Naive thymus-derived CD8-positive, alpha-beta T cell (primary cell): ENCODE data around the gene AUTS2. TPM values are rescaled to one million over a fixed set of nuclear protein-coding genes. Genes with fewer than 3 reads are reported as not detected.

Experiments
- ATAC-seq, 2 donors: fragments of 150-1000 bp; cut with Tn5 transposase in 1 of 2; sonication (Bioruptor Pico), chemical (Tn5 transposase) in 1 of 2; 1 replicate in 1 of 2; 2 replicates in 1 of 2; pipeline ENCODE4 v1.10.0; 2021; ENCODE audit warnings: mild to moderate bottlenecking in 2 of 2, moderate library complexity in 2 of 2
- POLR2A ChIA-PET: fragments of 350-600 bp; sonication (Branson Sonifier 250); formaldehyde crosslinking; loops from one replicate; lab custom pipeline; 2021; ENCODE audit warnings: antibody characterized with exemption; lab: Charles Lee
- DNase-seq, 10 donors: peaks; one replicate each; pipeline versions ENCODE4 v3.0.0 to v3.0.0-alpha.2; 2020 to 2022
- H3K27ac Mint-ChIP-seq, 10 donors: one replicate each; pipeline ENCODE4 v1.8.0; 2020 to 2022; ENCODE audit warnings: mild to moderate bottlenecking in 10 of 10, mixed read lengths in 10 of 10, moderate library complexity in 4 of 10, inconsistent platforms in 1 of 10
- H3K27me3 Mint-ChIP-seq, 5 donors: one replicate each; pipeline ENCODE4 v1.8.0; 2021 to 2022; ENCODE audit warnings: mixed read lengths in 5 of 5
- H3K36me3 Mint-ChIP-seq, 3 donors: one replicate each; pipeline ENCODE4 v1.8.0; 2020 to 2022; ENCODE audit warnings: mixed read lengths in 3 of 3, mild to moderate bottlenecking in 2 of 3, inconsistent platforms in 1 of 3
- H3K4me1 Mint-ChIP-seq, 4 donors: one replicate each; pipeline ENCODE4 v1.8.0; 2021 to 2022; ENCODE audit warnings: mixed read lengths in 4 of 4
- H3K4me3 Mint-ChIP-seq, 10 donors: one replicate each; pipeline ENCODE4 v1.8.0; 2020 to 2022; ENCODE audit warnings: mild to moderate bottlenecking in 10 of 10, mixed read lengths in 10 of 10, moderate library complexity in 6 of 10, inconsistent platforms in 1 of 10
- H3K9me3 Mint-ChIP-seq, 9 donors: one replicate each; pipeline ENCODE4 v1.8.0; 2020 to 2022; ENCODE audit warnings: mixed read lengths in 9 of 9, mild to moderate bottlenecking in 3 of 9, inconsistent platforms in 1 of 9, moderate library complexity in 1 of 9
- polyA plus RNA-seq, 3 donors: library from polyadenylated mRNA; unstranded; fragments of 300-500 nt; fragmentation: Illumina TruSeq; gene quantifications; one replicate each; pipeline ENCODE4 v1.2.3, GENCODE V29; 2021
- total RNA-seq, 8 experiments: library from RNA in 2 of 8; stranded (reverse) in 2 of 8; gene quantifications; one replicate each; pipeline ENCODE4 v1.2.3 and lab custom pipeline; 2021 to 2026

AUTS2 gene
- total and polyA plus RNA-seq, 5 experiments from 2014 or later: 0.36 to 4.6 (median 3.0) TPM

DNA sequence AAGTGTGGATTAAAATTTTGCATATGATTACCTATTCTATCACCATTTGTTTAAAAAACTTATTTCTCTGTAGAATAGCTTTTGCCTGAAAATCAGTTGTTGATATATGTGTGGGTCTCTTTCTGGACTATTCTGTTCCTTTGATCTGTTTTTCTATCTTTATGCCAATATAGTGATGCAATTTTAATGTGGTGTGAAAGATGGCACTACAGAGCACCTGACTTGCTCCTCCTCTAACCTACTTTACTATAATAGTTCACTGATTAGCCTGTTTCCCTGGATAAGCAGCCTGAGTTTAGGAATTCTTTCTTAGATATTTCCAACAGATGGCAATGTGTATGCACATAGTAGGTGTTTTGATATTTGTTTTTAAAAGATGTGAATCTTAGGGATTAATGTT is 294.5 kb downstream of the AUTS2 start:
- H3K9me3 Mint-ChIP-seq: peaks cover 0 to 3% (median 0%) of the 10 kb centered on the region in 9 donors
- H3K27me3 Mint-ChIP-seq: peaks cover 0 to 3% (median 0%) of the 10 kb centered on the region in 5 donors
- no peaks in the 10 kb centered on the region for H3K36me3 Mint-ChIP-seq
- DNase-seq (no peak), ATAC-seq (no peak)
- H3K27ac Mint-ChIP-seq: no peak overlapping the region
- H3K4me1 Mint-ChIP-seq: peaks cover 0 to 11% (median 0%) of the 10 kb centered on the region in 4 donors
- POLR2A ChIA-PET: no interaction called here
- H3K4me3 Mint-ChIP-seq: no peak overlapping the region

DNA sequence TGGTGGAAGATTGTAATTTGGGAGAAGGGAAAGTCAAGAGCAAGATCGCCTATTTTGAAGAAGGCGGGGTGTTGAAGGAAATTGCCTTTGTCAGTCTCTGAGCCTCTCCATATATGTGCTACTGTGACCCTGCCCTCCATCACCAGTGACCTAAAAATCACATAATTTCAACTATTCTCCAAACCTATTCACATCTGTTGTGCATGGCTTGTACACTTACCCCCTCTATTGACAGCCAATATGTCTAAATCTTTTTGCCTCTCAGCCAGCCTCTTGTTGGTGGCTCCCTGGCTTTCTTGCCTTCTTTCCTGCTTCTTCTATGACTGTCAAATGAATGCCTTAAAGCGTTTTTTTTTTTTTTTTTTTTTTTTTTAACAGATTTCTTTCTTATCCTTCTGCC is 295.6 kb downstream of the AUTS2 start:
- ATAC-seq (no peak), DNase-seq (no peak)
- Mint-ChIP-seq H3K27me3 (peaks cover 0 to 4% (median 0%) of the 10 kb centered on the region in 5 donors), H3K4me3 (no peak overlapping the region), H3K4me1 (peaks cover 0 to 18% (median 0%) of the 10 kb centered on the region in 4 donors), H3K27ac (no peak overlapping the region), H3K9me3 (peaks cover 0 to 3% (median 0%) of the 10 kb centered on the region in 9 donors), H3K36me3 (no peaks in the 10 kb centered on the region)
- POLR2A ChIA-PET: no interaction called here

DNA sequence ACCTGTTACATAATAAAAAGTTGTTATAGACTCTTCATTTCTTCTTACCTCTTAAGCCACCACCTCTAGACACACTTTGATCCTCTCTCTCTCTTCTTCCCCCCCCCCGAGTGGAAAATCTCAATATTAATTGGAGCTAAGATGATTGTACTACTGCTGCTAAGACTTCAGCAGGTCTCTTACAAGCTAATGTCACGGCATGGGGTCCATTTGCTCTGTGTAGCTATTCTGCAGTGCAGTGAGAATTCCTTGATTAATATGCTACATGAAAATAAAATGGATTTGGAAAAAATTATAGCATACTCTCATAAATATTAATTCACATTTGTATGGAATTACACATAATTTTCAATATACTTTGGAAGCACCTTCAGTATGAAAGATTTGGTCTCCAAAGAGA is 297.2 kb downstream of the AUTS2 start:
- Mint-ChIP-seq H3K27ac (no peak overlapping the region), H3K36me3 (no peaks in the 10 kb centered on the region), H3K27me3 (peaks cover 0 to 12% (median 0%) of the 10 kb centered on the region in 5 donors), H3K9me3 (peaks cover 0 to 3% (median 0%) of the 10 kb centered on the region in 9 donors), H3K4me1 (peaks cover 0 to 10% (median 0%) of the 10 kb centered on the region in 4 donors), H3K4me3 (no peak overlapping the region)
- ATAC-seq (no peak), DNase-seq (no peak)
- POLR2A ChIA-PET: no interaction called here

DNA sequence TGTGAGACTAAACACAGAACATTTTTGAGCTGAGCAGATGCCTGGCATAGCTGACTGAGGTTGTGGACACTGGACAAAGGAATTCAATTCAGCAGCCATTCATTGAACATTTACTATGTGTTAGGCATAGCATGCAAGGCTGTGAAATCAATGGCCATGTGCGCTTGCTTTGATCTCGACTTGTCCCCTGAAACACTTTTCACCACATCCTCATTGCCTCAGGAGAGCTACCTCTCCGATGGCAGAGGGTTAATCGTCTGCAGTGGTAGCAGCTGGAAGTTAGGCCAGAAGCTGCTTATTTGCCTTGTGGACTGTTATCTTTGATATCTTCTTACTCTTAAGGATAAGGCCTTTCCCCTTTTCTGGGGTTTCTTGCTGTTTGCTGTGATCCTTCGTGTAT is 297.8 kb downstream of the AUTS2 start:
- DNase-seq (no peak), ATAC-seq (no peak)
- peaks cover 0 to 10% (median 0%) of the 10 kb centered on the region in 4 donors for H3K4me1 Mint-ChIP-seq
- peaks cover 0 to 3% (median 0%) of the 10 kb centered on the region in 9 donors for H3K9me3 Mint-ChIP-seq
- POLR2A ChIA-PET: no interaction called here
- H3K4me3 Mint-ChIP-seq: no peak overlapping the region
- H3K27me3 Mint-ChIP-seq: peaks cover 0 to 12% (median 0%) of the 10 kb centered on the region in 5 donors
- H3K36me3 Mint-ChIP-seq: no peaks in the 10 kb centered on the region
- peak overlapping the region in 1 of 10 donors; percentile 5 for H3K27ac Mint-ChIP-seq

DNA sequence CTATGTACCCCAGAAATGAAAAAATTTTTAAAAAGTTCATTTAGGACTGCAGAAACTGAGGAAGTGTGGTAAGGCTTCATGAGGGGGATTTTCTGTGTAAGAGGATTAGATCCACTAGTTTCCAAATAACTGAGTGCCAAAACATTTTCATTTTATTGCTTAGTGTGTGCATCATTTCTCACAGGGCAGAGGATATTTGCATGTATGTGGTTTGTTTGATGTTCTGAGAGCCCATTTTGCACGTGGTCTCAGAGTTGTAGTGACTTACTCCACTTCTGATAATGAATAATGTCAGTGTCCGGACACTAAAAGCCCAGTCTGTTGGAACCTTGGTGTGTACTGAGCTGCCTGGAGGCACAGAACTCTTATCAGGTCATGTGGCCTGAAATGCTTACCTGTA is 299.9 kb downstream of the AUTS2 start:
- no peak for DNase-seq
- no peak overlapping the region for H3K4me3 Mint-ChIP-seq
- peaks cover 0 to 12% (median 2%) of the 10 kb centered on the region in 5 donors for H3K27me3 Mint-ChIP-seq
- H3K36me3 Mint-ChIP-seq: no peaks in the 10 kb centered on the region
- H3K4me1 Mint-ChIP-seq: peaks cover 0 to 10% (median 0%) of the 10 kb centered on the region in 4 donors
- POLR2A ChIA-PET: no interaction called here
- no peak for ATAC-seq
- peaks cover 0 to 3% (median 0%) of the 10 kb centered on the region in 9 donors for H3K9me3 Mint-ChIP-seq
- no peak overlapping the region for H3K27ac Mint-ChIP-seq

DNA sequence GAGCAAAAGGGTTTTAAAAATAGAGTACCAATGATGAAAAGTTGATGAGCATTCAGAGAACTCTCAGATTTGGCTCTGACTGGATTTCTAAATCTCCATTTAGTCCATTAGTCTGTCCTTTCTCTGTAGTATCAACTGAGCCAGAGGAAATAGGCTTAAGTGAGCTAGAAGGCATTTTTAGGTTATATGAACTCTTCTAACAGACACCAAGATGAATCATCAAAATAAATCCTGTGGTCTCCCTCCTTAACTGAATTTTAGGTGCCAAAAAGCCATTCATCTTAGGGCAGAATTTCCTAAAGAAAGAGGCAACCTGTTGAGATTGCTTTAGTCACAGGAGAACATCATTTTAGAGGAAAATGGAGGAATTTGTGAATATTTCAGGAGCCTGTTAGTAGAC is 305.1 kb downstream of the AUTS2 start:
- ATAC-seq (no peak), DNase-seq (no peak)
- no peak overlapping the region for H3K27ac Mint-ChIP-seq
- no peaks in the 10 kb centered on the region for H3K36me3 Mint-ChIP-seq
- POLR2A ChIA-PET: no interaction called here
- H3K4me3 Mint-ChIP-seq: no peak overlapping the region
- no peaks in the 10 kb centered on the region for H3K9me3 Mint-ChIP-seq
- peaks cover 0 to 12% (median 2%) of the 10 kb centered on the region in 5 donors for H3K27me3 Mint-ChIP-seq
- peaks cover 0 to 24% (median 2%) of the 10 kb centered on the region in 4 donors for H3K4me1 Mint-ChIP-seq

DNA sequence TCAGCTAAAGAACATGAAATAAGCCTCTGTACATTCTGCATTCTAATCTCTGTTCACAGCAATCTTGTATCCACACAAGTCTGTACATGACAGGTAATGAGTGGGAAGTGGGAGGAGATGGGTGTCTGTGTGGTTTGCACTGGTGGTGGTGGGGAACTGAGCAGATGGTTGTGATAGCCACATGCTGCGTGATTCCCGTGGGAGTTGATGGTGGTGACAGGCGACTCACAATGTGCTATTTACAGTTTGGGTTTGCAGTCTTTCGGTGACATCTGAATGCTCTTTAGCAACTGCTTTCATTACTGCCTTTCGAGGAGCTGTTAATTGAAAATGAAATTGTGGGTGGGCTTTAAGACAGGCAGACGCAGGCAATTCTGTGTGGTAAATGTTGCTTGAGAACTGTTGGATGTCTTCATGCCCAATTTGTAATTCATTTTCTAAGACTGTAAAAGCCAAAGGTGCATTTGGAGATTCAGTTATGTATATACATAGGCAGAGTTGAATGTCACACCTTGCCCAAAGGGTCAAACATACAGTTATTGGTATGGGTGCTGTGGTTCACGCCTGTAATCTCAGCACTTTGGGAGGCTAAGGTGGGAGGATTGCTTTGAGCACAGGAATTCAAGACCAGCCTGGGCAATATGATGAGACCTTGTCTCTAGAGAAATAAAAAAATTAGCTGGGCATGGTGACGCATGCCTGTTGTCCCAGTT is 308.2 kb downstream of the AUTS2 start:
- ATAC-seq (no peak), DNase-seq (no peak)
- H3K4me1 Mint-ChIP-seq: peaks cover 0 to 24% (median 2%) of the 10 kb centered on the region in 4 donors
- peak overlapping the region in 1 of 10 donors; percentile 13 for H3K4me3 Mint-ChIP-seq
- H3K27me3 Mint-ChIP-seq: peaks cover 0 to 4% (median 1%) of the 10 kb centered on the region in 5 donors
- POLR2A ChIA-PET: no interaction called here
- H3K36me3 Mint-ChIP-seq: no peaks in the 10 kb centered on the region
- no peak overlapping the region for H3K27ac Mint-ChIP-seq
- H3K9me3 Mint-ChIP-seq: peaks cover 0 to 4% (median 0%) of the 10 kb centered on the region in 9 donors

DNA sequence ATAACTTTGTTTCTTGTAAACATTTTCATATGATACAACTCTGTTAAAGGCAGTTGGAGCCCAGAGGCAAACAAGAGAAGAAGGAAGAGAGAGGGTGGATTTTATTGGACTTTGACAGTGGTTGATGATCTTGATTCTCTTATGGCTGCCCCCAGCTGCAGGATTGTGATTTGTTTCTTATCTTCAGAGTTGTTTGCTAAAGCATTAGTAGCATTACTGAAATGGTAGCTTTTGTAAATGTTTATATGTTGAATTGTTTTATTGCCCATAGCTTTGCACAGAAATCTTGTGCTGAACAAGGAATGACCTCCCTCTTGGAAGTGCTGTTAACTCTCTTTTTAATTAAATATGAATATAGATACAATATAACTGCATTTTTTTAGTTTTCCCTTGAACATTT is 309.4 kb downstream of the AUTS2 start:
- DNase-seq: no peak

DNA sequence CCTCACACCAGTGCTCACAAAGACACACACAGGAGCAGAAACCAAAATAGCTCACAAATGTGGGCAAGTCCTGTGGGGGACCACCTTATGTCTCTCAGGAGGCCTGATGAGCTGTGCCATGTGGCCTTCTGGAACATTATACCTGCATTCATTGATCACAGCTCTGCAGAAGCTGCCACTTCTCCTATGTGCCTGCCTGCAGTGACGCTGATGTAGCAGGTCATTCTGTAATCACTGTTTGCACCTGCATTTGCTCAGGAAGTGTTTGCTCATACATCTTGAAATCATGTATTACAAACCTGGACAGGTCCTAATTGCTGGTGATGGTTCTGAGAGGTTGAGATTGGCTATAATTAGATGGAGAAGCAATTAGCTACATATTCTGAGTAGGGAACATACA is 310.2 kb downstream of the AUTS2 start:
- POLR2A ChIA-PET: no interaction called here
- ATAC-seq: no peak
- Mint-ChIP-seq H3K36me3 (no peaks in the 10 kb centered on the region), H3K27ac (no peak overlapping the region), H3K27me3 (peaks cover 0 to 4% (median 0%) of the 10 kb centered on the region in 5 donors), H3K9me3 (peaks cover 0 to 7% (median 0%) of the 10 kb centered on the region in 9 donors), H3K4me3 (no peak overlapping the region), H3K4me1 (peaks cover 0 to 24% (median 2%) of the 10 kb centered on the region in 4 donors)
- no peak for DNase-seq

More for the DNA sequence above, 309.4 kb downstream of the AUTS2 start:
- POLR2A ChIA-PET: no interaction called here
- Mint-ChIP-seq H3K36me3 (no peaks in the 10 kb centered on the region), H3K9me3 (peaks cover 0 to 7% (median 0%) of the 10 kb centered on the region in 9 donors), H3K4me3 (no peak overlapping the region), H3K4me1 (peaks cover 0 to 24% (median 2%) of the 10 kb centered on the region in 4 donors), H3K27ac (no peak overlapping the region), H3K27me3 (peaks cover 0 to 4% (median 0%) of the 10 kb centered on the region in 5 donors)
- no peak for ATAC-seq

DNA sequence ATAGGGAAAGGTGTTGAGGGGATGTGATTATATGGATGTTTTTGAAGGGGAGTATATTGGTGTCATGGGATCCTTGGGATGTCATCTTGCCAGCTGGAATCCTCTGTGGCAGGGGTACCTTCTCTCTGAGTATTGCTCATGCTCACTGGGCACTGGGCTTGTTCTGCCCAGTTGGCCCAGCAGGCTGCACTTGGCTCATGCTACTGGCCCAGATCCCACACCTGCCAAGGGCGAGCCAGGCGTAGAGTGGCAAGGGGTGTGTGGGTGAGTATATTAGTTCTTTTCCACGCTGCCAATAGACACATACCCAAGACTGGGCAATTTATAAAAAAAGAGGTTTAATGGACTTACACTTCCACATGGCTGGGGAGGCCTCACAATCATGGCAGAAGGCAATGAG is 311.9 kb downstream of the AUTS2 start:
- peaks cover 0 to 7% (median 0%) of the 10 kb centered on the region in 9 donors for H3K9me3 Mint-ChIP-seq
- H3K4me3 Mint-ChIP-seq: no peak overlapping the region
- no peak for ATAC-seq
- no peak overlapping the region for H3K27ac Mint-ChIP-seq
- POLR2A ChIA-PET: no interaction called here
- no peak for DNase-seq
- peaks cover 0 to 24% (median 2%) of the 10 kb centered on the region in 4 donors for H3K4me1 Mint-ChIP-seq
- no peaks in the 10 kb centered on the region for H3K36me3 Mint-ChIP-seq
- peaks cover 0 to 4% (median 0%) of the 10 kb centered on the region in 5 donors for H3K27me3 Mint-ChIP-seq

DNA sequence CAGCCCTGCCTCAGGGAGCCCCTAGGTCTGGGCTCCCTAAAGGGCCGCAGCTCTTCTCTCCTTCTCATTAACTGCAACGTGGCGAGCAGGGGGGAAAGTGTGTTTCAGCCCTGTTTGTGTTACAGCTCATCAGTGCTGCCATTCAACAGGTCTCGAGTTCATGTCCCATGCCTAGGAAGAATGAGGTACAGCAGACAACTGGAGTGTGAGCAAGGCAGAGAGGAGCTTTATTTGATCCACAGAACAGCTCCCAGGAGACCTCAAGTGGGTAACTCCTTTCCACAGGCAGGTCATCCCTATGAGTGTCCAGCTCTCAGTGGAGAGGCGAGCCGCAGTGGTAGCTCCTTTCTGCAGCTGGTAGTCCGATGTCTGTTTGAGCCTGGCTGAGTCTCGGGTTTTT is 313.1 kb downstream of the AUTS2 start:
- Mint-ChIP-seq H3K27me3 (peaks cover 0 to 4% (median 0%) of the 10 kb centered on the region in 5 donors), H3K4me3 (no peak overlapping the region), H3K27ac (no peak overlapping the region), H3K9me3 (peaks cover 0 to 7% (median 0%) of the 10 kb centered on the region in 9 donors), H3K4me1 (peaks cover 0 to 20% (median under 1%) of the 10 kb centered on the region in 4 donors), H3K36me3 (no peaks in the 10 kb centered on the region)
- POLR2A ChIA-PET: no interaction called here
- DNase-seq (no peak), ATAC-seq (no peak)

DNA sequence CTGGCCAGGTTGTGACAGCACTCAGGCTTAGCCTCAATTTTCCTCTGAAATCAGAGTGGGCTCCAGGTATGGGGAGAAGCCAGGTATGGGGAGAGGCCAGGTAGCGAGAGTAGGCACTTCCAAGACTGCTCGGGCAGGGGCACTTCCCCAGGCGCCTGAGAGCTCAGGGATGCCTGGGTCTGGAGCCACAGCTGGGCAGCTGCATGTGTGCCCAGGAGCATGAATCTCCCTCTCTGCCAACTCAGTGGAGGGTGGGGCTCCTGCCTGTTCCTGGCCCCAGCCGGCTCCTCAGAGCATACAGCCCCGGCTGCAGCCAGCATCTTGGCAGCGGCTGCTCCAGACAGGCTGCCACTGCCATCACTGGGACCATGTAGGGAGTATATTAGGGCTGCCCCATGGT is 313.9 kb downstream of the AUTS2 start:
- POLR2A ChIA-PET: no interaction called here
- Mint-ChIP-seq H3K4me1 (peaks cover 0 to 12% (median 0%) of the 10 kb centered on the region in 4 donors), H3K27me3 (peaks cover 0 to 4% (median 0%) of the 10 kb centered on the region in 5 donors), H3K27ac (no peak overlapping the region), H3K9me3 (peaks cover 0 to 7% (median 0%) of the 10 kb centered on the region in 9 donors), H3K36me3 (no peaks in the 10 kb centered on the region), H3K4me3 (no peak overlapping the region)
- no peak for DNase-seq
- no peak for ATAC-seq

DNA sequence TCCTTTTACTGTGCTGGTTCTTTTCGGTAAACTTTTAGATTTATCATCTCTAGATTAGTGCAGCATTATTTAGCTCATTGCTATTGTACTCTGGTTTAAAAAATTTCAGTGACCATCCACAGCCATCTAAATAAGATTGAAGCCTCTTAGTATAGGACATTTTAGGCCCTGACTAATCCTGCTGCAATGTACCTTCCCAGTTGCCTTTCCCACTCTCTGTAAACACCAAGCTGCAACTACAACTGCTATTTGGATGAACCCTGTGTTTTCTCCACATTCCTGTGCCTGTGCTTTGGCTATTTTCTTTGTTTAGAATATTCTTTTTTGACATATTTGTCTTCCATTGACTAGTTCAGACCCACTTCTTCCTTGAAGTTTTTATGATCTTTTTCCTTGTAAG is 314.6 kb downstream of the AUTS2 start:
- Mint-ChIP-seq H3K4me1 (peaks cover 0 to 7% (median 0%) of the 10 kb centered on the region in 4 donors), H3K27ac (no peak overlapping the region), H3K9me3 (peaks cover 0 to 7% (median 0%) of the 10 kb centered on the region in 9 donors), H3K4me3 (no peak overlapping the region), H3K27me3 (peaks cover 0 to 4% (median 0%) of the 10 kb centered on the region in 5 donors), H3K36me3 (no peaks in the 10 kb centered on the region)
- POLR2A ChIA-PET: no interaction called here
- ATAC-seq: no peak
- no peak for DNase-seq
